ENCODE measurements around the gene CCDC102A. TPM values are rescaled to one million over a fixed set of nuclear protein-coding genes. Genes with fewer than 3 reads are reported as not detected.
A peak's percentile ranks its signal among the peaks of the same experiment; 100 is the strongest.

Gene CCDC102A
- total RNA-seq, 1 donor from 2014 or later, result 27.2 TPM

- DNase-seq (ENCODE audit: low spot score), result no peak
- Mint-ChIP-seq H3K4me1 (ENCODE audit: low read depth) (peaks cover 30% of the 10 kb centered on the region), H3K27ac (ENCODE audit: unreplicated experiment) (no peak overlapping the region), H3K4me3 (ENCODE audit: unreplicated experiment) (no peak overlapping the region), H3K27me3 (ENCODE audit: low read depth) (no peaks in the 10 kb centered on the region), H3K36me3 (ENCODE audit: low read depth) (peaks cover 5% of the 10 kb centered on the region), H3K9me3 (ENCODE audit: low read depth) (no peaks in the 10 kb centered on the region)
- TF ChIP-seq, protein P1, sequence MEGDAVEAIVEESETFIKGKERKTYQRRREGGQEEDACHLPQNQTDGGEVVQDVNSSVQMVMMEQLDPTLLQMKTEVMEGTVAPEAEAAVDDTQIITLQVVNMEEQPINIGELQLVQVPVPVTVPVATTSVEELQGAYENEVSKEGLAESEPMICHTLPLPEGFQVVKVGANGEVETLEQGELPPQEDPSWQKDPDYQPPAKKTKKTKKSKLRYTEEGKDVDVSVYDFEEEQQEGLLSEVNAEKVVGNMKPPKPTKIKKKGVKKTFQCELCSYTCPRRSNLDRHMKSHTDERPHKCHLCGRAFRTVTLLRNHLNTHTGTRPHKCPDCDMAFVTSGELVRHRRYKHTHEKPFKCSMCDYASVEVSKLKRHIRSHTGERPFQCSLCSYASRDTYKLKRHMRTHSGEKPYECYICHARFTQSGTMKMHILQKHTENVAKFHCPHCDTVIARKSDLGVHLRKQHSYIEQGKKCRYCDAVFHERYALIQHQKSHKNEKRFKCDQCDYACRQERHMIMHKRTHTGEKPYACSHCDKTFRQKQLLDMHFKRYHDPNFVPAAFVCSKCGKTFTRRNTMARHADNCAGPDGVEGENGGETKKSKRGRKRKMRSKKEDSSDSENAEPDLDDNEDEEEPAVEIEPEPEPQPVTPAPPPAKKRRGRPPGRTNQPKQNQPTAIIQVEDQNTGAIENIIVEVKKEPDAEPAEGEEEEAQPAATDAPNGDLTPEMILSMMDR (IDR thresholded peaks at IDR 0.05), result no peak
These were observed 59.6 kb downstream of the CCDC102A start for GRCh38 chr16:57476546-57477410.

DNA sequence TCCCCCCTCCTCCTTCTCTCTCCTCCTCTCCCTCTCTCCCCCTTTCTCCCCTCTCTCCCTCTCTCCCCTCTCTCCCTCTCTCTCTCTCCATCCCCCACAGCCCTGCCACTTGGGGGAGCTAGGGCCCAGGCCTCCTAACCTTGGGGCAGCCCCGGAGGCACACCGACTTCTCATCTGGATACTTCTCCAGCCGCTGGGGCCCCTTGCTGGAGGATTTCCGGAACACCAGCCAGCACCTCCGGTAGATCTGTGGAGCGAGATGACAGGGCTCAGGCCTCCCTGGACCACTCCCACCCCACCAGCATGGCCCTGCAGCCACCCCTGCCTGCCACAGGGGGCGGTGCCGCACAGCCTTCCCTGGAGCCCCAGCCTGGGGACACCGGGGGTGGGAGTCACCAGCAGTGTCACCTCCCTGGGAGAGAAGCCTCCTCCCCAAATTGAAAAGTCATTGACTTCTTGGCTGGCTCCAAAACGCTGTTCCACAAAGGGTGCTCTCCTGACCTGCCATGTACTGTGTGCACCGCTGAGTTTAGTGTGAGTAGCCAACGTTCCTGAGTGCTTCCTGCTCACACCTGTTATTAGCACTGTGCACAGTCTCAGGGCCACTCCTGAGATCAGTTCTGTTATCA is 60.5 kb downstream of the CCDC102A start:
- H3K27me3 Mint-ChIP-seq (ENCODE audit: low read depth), result no peaks in the 10 kb centered on the region
- H3K36me3 Mint-ChIP-seq (ENCODE audit: low read depth), result peaks cover 8% of the 10 kb centered on the region
- TF ChIP-seq, protein P1 (IDR thresholded peaks at IDR 0.05), result peak; percentile 79
- peaks cover 30% of the 10 kb centered on the region for H3K4me1 Mint-ChIP-seq (ENCODE audit: low read depth)
- H3K9me3 Mint-ChIP-seq (ENCODE audit: low read depth), result no peaks in the 10 kb centered on the region
- no peak for DNase-seq (ENCODE audit: low spot score)
- H3K4me3 Mint-ChIP-seq (ENCODE audit: unreplicated experiment), result no peak overlapping the region
- no peak overlapping the region for H3K27ac Mint-ChIP-seq (ENCODE audit: unreplicated experiment)

GRCh38 chr16:57474671-57475661 is 61.4 kb downstream of the CCDC102A start:
- Mint-ChIP-seq H3K27ac (ENCODE audit: unreplicated experiment) (no peak overlapping the region), H3K4me3 (ENCODE audit: unreplicated experiment) (no peak overlapping the region)
- TF ChIP-seq, protein P1 (IDR thresholded peaks at IDR 0.05), result no peak

DNA sequence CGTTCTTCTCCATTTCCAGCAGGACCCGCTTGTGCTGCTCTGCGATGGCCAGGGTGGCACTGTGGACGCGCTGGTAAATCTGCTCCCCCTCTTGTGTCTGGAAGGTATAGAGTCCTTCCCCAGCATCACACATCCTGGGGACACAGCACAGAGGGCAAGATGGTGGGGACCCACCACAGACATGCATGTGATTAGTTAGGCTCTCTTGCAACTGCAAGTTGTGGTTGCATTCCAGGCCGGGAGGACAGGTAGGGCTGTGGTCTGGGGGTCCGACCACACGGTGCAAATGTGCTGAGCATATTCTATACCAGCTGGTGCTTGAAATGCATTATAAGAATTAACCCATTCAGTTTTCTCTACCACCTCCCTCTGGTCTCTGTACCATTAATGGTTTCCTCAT is 62.5 kb downstream of the CCDC102A start:
- no peak overlapping the region for H3K4me3 Mint-ChIP-seq (ENCODE audit: unreplicated experiment)
- peaks cover 15% of the 10 kb centered on the region for H3K4me1 Mint-ChIP-seq (ENCODE audit: low read depth)
- H3K27ac Mint-ChIP-seq (ENCODE audit: unreplicated experiment), result no peak overlapping the region
- H3K27me3 Mint-ChIP-seq (ENCODE audit: low read depth), result no peaks in the 10 kb centered on the region
- peaks cover 15% of the 10 kb centered on the region for H3K36me3 Mint-ChIP-seq (ENCODE audit: low read depth)
- H3K9me3 Mint-ChIP-seq (ENCODE audit: low read depth), result no peaks in the 10 kb centered on the region
- TF ChIP-seq, protein P1 (IDR thresholded peaks at IDR 0.05), result no peak
- DNase-seq (ENCODE audit: low spot score), result no peak

More at GRCh38 chr16:57474671-57475661, 61.4 kb downstream of the CCDC102A start:
- peaks cover 23% of the 10 kb centered on the region for H3K4me1 Mint-ChIP-seq (ENCODE audit: low read depth)
- peaks cover 10% of the 10 kb centered on the region for H3K36me3 Mint-ChIP-seq (ENCODE audit: low read depth)
- H3K27me3 Mint-ChIP-seq (ENCODE audit: low read depth), result no peaks in the 10 kb centered on the region
- no peak for DNase-seq (ENCODE audit: low spot score)
- H3K9me3 Mint-ChIP-seq (ENCODE audit: low read depth), result no peaks in the 10 kb centered on the region
